ENCODE results near the gene PUM1.
"Not testable (repeated sequence)": the region's sequence is repeated elsewhere in the genome, so short reads cannot be mapped to it uniquely, and the experiment has no call there.

PUM1 gene

DNA sequence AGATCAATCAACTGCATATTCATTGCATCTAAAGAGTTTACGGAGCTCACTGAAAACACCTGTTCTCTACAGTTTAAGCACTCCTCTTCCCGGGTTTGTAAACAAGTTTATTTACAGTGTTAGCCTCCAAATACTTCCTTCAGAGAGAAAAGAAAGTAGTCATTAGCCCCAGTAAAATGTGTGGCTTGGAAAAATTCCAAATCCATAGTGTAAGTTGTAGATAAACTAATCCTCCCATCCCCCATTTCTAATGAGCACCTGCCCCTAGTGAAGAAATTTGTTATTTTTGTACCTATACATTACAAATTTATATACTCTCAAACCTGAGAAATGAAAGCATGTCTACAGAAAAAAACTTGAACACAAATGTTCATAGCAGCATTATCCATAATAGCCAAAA is 21.9 kb downstream of the PUM1 start:
- Histone ChIP-seq H3K4me1 (ENCODE audit: low read depth, poor library complexity, severe bottlenecking) (peaks cover 53% of the 10 kb centered on the region), H2AFZ (ENCODE audit: low read depth) (no peak overlapping the region), H3K27ac (no peak overlapping the region), H3K4me3 (IDR thresholded peaks at IDR 0.05; ENCODE audit: insufficient read depth, low read depth, low read length) (no peak overlapping the region), H3K27me3 (ENCODE audit: insufficient read depth, low read depth) (no peaks in the 10 kb centered on the region), H3K4me2 (no peak overlapping the region), H3K79me2 (ENCODE audit: insufficient read depth, low read depth) (peaks cover 94% of the 10 kb centered on the region), H3K36me3 (ENCODE audit: insufficient read depth) (no peaks in the 10 kb centered on the region; the same call in 1 of the 2 replicates), H3K9ac (no peak overlapping the region), H4K20me1 (ENCODE audit: insufficient read depth) (peaks cover 40% of the 10 kb centered on the region)
- TF ChIP-seq, protein P1, sequence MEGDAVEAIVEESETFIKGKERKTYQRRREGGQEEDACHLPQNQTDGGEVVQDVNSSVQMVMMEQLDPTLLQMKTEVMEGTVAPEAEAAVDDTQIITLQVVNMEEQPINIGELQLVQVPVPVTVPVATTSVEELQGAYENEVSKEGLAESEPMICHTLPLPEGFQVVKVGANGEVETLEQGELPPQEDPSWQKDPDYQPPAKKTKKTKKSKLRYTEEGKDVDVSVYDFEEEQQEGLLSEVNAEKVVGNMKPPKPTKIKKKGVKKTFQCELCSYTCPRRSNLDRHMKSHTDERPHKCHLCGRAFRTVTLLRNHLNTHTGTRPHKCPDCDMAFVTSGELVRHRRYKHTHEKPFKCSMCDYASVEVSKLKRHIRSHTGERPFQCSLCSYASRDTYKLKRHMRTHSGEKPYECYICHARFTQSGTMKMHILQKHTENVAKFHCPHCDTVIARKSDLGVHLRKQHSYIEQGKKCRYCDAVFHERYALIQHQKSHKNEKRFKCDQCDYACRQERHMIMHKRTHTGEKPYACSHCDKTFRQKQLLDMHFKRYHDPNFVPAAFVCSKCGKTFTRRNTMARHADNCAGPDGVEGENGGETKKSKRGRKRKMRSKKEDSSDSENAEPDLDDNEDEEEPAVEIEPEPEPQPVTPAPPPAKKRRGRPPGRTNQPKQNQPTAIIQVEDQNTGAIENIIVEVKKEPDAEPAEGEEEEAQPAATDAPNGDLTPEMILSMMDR (conservative IDR thresholded peaks at IDR 0.05; ENCODE audit: low read depth, low read length) = no peak

DNA sequence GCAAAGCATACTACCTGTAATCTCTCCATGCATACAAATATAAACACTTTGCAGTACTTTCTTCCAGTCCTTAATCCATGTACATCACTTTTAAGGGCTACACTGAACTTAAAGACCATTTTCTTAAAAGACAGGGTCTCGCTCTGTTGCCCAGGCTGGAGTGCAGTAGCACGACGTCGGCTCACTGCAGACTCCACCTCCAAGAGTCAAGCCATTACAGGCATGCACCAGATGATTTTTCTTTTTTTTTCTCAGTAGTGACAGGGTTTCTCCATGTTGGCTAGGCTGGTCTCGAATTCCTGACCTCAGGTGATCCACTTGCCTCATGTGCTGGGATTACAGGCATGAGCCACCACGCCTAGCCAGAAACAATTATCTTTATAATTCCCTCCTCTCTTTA is 22.9 kb downstream of the PUM1 start:
- Histone ChIP-seq H3K4me1 (ENCODE audit: low read depth, poor library complexity, severe bottlenecking) (peaks cover 63% of the 10 kb centered on the region), H2AFZ (ENCODE audit: low read depth) (no peak overlapping the region), H3K9ac (no peak overlapping the region), H4K20me1 (ENCODE audit: insufficient read depth) (peaks cover 45% of the 10 kb centered on the region), H3K36me3 (ENCODE audit: insufficient read depth) (no peaks in the 10 kb centered on the region; the same call in 1 of the 2 replicates), H3K27ac (no peak overlapping the region), H3K4me2 (no peak overlapping the region), H3K79me2 (ENCODE audit: insufficient read depth, low read depth) (peaks cover 99% of the 10 kb centered on the region), H3K4me3 (IDR thresholded peaks at IDR 0.05; ENCODE audit: insufficient read depth, low read depth, low read length) (no peak overlapping the region), H3K27me3 (ENCODE audit: insufficient read depth, low read depth) (no peaks in the 10 kb centered on the region)
- TF ChIP-seq, protein P1 (conservative IDR thresholded peaks at IDR 0.05; ENCODE audit: low read depth, low read length) = no peak

GRCh38 chr1:31041529-31041928 is 24.0 kb downstream of the PUM1 start:
- Histone ChIP-seq H2AFZ (ENCODE audit: low read depth) (no peak overlapping the region), H3K9ac (no peak overlapping the region), H3K27me3 (ENCODE audit: insufficient read depth, low read depth) (no peaks in the 10 kb centered on the region), H4K20me1 (ENCODE audit: insufficient read depth) (peaks cover 46% of the 10 kb centered on the region), H3K4me3 (IDR thresholded peaks at IDR 0.05; ENCODE audit: insufficient read depth, low read depth, low read length) (no peak overlapping the region), H3K27ac (no peak overlapping the region), H3K36me3 (ENCODE audit: insufficient read depth) (no peaks in the 10 kb centered on the region; the same call in 1 of the 2 replicates), H3K4me2 (no peak overlapping the region), H3K79me2 (ENCODE audit: insufficient read depth, low read depth) (peaks cover 99% of the 10 kb centered on the region), H3K4me1 (ENCODE audit: low read depth, poor library complexity, severe bottlenecking) (peaks cover 74% of the 10 kb centered on the region)
- TF ChIP-seq, protein P1 (conservative IDR thresholded peaks at IDR 0.05; ENCODE audit: low read depth, low read length) = no peak

DNA sequence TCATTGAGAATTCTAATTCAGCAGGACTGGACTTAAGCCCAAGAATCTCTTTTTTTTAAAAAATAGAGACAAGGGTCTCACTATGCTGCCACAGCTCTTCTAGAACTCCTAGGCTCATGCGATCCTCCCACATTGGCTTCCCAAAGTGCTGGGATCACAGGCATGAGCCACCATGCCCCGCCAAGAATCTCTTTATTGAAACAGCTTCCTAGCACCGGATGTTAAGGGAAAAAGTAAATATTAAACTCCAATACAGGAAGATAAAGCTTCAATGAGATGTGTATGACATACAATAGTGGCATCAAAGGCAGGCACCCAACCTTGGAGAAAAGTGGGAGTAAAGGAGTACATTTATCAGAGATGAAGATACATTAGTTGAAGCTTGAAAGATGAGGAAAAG is 25.5 kb downstream of the PUM1 start:
- no peaks in the 10 kb centered on the region for H3K27me3 ChIP-seq (ENCODE audit: insufficient read depth, low read depth)
- no peak overlapping the region for H3K4me2 ChIP-seq
- TF ChIP-seq, protein P1 (conservative IDR thresholded peaks at IDR 0.05; ENCODE audit: low read depth, low read length) = no peak
- no peak overlapping the region for H3K9ac ChIP-seq
- peaks cover 99% of the 10 kb centered on the region for H3K79me2 ChIP-seq (ENCODE audit: insufficient read depth, low read depth)
- no peak overlapping the region for H3K4me3 ChIP-seq (IDR thresholded peaks at IDR 0.05; ENCODE audit: insufficient read depth, low read depth, low read length)
- H3K36me3 ChIP-seq (ENCODE audit: insufficient read depth) = no peaks in the 10 kb centered on the region; the same call in 1 of the 2 replicates
- peaks cover 58% of the 10 kb centered on the region for H4K20me1 ChIP-seq (ENCODE audit: insufficient read depth)
- H2AFZ ChIP-seq (ENCODE audit: low read depth) = no peak overlapping the region
- no peak overlapping the region for H3K27ac ChIP-seq
- H3K4me1 ChIP-seq (ENCODE audit: low read depth, poor library complexity, severe bottlenecking) = peaks cover 87% of the 10 kb centered on the region

- H4K20me1 ChIP-seq (ENCODE audit: insufficient read depth) = peaks cover 67% of the 10 kb centered on the region
- not testable (repeated sequence) for H3K27ac ChIP-seq; H3K4me3 ChIP-seq (IDR thresholded peaks at IDR 0.05; ENCODE audit: insufficient read depth, low read depth, low read length); H3K36me3 ChIP-seq (ENCODE audit: insufficient read depth); H2AFZ ChIP-seq (ENCODE audit: low read depth); H3K9ac ChIP-seq; H3K27me3 ChIP-seq (ENCODE audit: insufficient read depth, low read depth); H3K4me2 ChIP-seq
- H3K4me1 ChIP-seq (ENCODE audit: low read depth, poor library complexity, severe bottlenecking) = peaks cover 87% of the 10 kb centered on the region
- H3K79me2 ChIP-seq (ENCODE audit: insufficient read depth, low read depth) = peaks cover 99% of the 10 kb centered on the region
Measured at GRCh38 chr1:31038935-31039334, 26.6 kb downstream of the PUM1 start.

All from KMS-11 (cell line).